Measurements from ENCODE around the gene HSF5.
"Not testable (repeated sequence)": the region's sequence is repeated elsewhere in the genome, so short reads cannot be mapped to it uniquely, and the experiment has no call there.

The HSF5 gene

DNA sequence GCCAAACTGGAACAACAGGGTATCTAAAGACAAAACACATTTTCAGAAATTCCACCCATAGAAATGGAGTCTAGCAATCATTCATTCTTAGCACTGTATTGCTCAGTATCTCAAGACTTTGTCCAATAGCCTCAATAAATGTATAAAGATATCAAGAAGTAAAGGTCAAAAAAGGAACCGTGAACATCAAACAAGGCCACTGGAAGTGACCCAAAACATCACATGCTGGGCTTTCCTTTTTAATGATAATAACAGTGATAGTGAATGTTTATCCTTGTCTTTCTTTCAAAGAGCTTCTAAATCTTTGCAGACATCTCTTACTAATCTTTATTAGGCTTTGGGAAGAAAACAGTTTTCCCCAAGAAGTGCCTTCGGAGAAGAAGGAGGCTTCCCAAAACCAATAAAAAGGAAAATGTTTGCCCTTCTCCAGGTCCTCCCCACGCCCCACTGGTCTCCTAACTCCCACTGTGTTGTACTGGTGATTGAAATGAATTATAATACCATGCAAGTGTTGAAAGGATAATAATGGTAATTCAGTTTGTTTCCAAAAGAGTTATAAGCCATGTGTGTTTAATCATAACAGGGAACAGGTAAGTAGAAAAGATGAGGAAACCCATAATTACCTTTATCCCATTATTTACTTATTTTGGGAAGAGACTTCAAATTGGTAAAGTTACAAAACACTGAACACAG is 89.5 kb downstream of the HSF5 start:
- TF ChIP-seq, protein P1, sequence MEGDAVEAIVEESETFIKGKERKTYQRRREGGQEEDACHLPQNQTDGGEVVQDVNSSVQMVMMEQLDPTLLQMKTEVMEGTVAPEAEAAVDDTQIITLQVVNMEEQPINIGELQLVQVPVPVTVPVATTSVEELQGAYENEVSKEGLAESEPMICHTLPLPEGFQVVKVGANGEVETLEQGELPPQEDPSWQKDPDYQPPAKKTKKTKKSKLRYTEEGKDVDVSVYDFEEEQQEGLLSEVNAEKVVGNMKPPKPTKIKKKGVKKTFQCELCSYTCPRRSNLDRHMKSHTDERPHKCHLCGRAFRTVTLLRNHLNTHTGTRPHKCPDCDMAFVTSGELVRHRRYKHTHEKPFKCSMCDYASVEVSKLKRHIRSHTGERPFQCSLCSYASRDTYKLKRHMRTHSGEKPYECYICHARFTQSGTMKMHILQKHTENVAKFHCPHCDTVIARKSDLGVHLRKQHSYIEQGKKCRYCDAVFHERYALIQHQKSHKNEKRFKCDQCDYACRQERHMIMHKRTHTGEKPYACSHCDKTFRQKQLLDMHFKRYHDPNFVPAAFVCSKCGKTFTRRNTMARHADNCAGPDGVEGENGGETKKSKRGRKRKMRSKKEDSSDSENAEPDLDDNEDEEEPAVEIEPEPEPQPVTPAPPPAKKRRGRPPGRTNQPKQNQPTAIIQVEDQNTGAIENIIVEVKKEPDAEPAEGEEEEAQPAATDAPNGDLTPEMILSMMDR (conservative IDR thresholded peaks at IDR 0.05; ENCODE audit: low read depth, low read length): no peak

DNA sequence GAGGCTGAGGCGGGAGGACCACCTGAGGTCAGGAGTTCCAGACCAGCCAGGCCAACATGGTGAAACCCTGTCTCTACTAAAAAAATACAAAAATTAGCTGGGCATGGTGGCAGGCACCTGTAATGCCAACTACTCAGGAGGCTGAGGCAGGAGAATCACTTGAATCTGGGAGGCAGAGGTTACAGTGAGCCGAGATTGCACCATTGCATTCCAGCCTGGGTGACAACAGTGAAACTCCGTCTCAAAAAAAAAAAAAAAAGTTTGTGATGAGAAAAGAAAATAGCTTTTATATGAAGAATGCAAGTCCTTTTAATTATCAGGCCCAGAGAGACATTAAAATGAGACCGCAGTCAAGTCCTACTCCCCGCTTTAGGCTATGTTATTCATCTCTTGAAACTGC is 90.8 kb downstream of the HSF5 start:
- not testable (repeated sequence) for H3K4me3 ChIP-seq (ENCODE audit: low read length); DNase-seq (ENCODE audit: low read depth)

More for the DNA sequence above, 89.5 kb downstream of the HSF5 start:
- DNase-seq (ENCODE audit: low read depth): no peak
- no peak overlapping the region for H3K4me3 ChIP-seq (ENCODE audit: low read length)

DNA sequence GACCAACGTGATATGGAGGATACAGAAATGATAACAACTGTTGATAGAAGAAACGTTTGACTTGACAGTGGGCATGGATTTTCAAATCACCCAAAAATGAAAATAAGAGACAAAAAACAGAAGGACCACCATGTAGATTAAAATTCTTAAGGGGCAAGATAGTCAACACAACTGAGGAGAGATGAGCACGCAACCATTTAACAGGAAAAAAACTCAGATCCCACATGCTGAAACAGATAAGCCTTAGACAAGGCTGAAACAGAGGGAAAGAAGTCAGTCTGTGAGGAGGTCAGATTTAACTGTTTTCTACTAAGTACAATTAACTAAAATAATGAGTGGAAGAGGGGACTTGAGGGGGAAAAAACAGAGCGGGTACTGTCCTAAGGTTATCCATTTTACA is 92.0 kb downstream of the HSF5 start:
- TF ChIP-seq, protein P1 (conservative IDR thresholded peaks at IDR 0.05; ENCODE audit: low read depth, low read length): no peak
- no peak for DNase-seq (ENCODE audit: low read depth)
- no peak overlapping the region for H3K4me3 ChIP-seq (ENCODE audit: low read length)

DNA sequence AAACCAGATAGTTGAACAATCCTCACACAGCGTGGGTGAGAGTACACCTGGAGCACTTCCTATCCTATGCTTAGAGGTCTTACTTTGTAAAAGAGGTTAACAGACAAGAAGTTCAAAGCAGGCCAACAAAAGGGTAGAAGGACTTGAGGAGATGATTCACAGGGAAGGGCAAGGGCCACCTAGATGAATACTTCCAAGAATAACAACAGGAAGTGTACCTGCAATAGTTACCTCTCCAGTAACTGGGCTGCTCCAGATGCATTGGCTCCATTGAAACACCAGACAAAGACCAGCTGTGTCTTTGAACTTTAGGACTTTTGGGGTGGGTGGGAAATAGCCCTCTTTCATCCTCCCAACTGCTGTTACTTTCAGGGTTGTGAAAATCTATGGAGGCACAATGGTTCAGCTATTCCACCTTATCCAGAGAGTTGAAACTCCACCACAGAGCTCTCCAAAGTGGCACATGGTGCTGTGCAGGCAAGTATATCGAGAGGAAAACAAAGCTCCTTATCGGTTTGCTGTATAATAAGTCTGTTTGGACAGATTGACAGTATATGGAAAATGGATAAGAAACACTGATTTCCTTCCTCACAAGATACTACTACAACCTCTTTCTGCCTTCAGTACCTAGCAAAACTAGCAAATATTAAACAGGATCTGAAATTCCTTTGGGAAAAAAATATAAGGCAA is 93.5 kb downstream of the HSF5 start:
- no peak overlapping the region for H3K4me3 ChIP-seq (ENCODE audit: low read length)
- DNase-seq (ENCODE audit: low read depth): no peak
- TF ChIP-seq, protein P1 (conservative IDR thresholded peaks at IDR 0.05; ENCODE audit: low read depth, low read length): no peak

DNA sequence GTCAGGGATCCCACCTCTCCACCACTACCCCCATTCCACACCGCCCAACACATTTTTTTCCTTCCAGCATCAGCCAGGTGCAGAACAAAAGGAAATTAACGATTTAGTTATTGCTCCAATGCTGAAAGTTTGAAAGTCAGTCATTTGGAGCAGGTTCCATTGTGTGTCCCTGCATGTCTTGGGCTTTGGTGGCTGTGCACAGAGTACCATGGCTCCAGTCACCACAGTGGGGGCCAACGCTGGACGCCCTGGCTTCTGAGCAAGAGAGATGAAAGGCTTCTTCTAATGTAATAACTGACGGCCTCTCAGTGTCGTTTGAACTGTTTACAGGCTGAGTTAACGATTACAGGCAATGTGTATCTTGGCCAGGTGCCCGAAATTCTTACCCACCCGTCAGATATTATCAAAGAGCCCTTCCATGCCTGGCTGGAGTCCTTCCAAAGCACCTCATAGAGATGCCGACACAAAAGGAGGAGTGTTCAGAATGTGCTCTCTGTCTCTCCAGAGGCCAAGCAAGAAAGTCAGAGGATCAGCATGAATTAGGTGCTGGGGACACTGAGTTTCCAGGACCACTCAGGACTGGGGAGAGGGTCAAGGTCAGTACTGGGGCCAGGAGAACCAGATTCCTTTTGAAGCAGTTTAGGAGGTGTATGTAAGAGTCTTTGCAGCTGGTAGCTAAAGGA is 96.8 kb downstream of the HSF5 start:
- H3K4me3 ChIP-seq (ENCODE audit: low read length): no peak overlapping the region
- TF ChIP-seq, protein P1 (conservative IDR thresholded peaks at IDR 0.05; ENCODE audit: low read depth, low read length): no peak
- peak; percentile 67 for DNase-seq (ENCODE audit: low read depth)

DNA sequence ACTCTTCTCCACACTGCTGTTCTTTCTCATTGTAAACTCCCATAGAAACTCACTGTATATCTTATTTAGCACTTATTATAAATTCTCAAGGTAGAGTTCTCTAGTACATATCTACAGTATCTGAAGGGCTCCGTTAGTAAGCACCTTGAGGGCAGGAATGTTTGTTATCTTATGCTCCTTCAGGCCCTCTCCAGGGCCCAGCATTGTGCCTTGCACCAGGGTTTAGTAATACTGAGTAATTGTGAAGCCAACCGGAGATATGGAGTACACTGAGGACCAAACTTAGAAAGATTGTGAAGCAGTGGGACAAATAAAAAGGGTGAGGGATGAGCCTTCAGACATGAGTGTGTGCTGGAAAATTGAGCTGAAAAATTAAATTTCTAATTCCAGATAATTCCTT is 97.3 kb downstream of the HSF5 start:
- DNase-seq (ENCODE audit: low read depth): no peak
- TF ChIP-seq, protein P1 (conservative IDR thresholded peaks at IDR 0.05; ENCODE audit: low read depth, low read length): no peak
- H3K4me3 ChIP-seq (ENCODE audit: low read length): no peak overlapping the region

DNA sequence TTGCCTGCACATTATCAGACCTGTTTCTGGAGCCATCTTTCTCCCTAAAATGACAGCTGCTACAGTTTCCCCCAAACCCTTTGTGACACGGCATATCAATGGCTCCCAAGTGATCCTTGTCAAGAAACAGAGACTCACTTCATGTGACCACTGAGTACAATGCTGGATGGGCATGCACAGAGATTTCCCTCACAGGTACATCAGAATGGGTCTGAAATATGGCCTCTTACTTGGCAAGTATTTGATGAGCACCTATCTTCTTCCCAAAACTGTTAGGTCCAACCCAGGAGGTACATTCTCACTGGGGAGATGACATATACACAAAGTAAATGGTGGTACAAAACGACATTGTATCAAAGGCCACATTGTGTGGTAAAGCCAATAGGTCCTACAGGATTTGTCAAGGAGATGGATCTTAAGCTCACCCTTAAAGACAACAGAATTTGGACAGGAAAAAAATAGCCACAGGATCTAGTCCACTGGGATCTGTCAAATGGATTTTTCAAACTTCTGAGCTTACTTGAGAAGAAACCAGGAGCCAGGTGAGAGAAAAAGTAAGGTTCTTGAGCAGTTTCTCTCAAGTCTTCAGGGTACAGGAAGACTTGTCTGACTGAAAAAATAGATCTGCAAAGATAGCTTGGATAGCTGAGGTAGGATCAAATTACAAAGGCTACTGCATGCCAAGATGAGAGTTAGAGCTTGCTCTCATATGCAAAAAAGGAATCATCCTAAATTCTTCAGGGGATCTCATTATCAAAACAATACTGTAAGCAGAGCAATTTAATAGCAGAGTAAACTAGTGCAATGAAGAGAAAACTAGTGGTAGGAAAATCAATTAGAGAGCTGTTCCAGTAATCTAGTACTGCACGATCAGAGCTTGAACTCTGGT is 99.7 kb downstream of the HSF5 start:
- DNase-seq (ENCODE audit: low read depth): no peak
- H3K4me3 ChIP-seq (ENCODE audit: low read length): no peak overlapping the region
- TF ChIP-seq, protein P1 (conservative IDR thresholded peaks at IDR 0.05; ENCODE audit: low read depth, low read length): no peak
